ENCODE measurements around the gene RNASEH1. TPM values are rescaled to one million over a fixed set of nuclear protein-coding genes. Genes with fewer than 3 reads are reported as not detected.
"Not testable (repeated sequence)": the region's sequence is repeated elsewhere in the genome, so short reads cannot be mapped to it uniquely, and the experiment has no call there.

The RNASEH1 gene
- total RNA-seq, 1 experiment from 2014 or later = 42.0 TPM

DNA sequence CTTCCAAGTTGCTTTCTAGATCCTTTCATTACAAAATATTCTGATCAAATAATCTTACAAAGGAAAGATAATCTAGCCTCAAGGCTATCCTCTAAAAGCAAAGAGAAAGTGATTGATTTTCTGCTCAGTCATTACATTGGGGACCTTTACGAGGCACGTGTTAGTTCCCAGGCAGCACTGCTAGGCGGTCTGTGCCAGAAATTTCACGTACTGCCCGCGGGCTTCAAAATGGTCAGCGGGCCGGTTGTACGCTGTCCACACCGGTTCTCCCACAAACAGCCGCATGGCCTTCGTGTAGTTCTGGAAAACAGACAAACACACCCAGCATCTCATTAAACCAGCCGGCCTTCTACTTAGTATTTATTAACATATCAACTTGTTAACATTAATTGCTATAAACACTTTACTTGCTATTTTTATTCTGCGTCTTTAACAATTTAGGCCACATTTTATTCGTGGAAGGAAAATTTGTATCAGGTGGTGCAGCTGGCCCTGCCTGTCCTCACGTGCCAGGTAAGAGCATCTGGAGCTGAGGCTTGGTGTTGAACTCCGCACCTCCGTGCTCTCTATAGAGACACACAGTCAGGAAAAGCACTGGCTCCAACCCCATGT is 59.2 kb downstream of the RNASEH1 start:
- Histone ChIP-seq H3K27me3 (ENCODE audit: insufficient read depth, low read length) (no peaks in the 10 kb centered on the region), H3T11ph (ENCODE audit: low read length) (no peak overlapping the region), H2BK20ac (ENCODE audit: low read depth, low read length, poor library complexity, severe bottlenecking) (no peak overlapping the region), H4K20me1 (ENCODE audit: control insufficient read depth, insufficient read depth, insufficient read length) (no peaks in the 10 kb centered on the region), H3K4ac (ENCODE audit: low read depth, low read length) (no peak overlapping the region), H3K14ac (ENCODE audit: insufficient read depth, low read length) (no peak overlapping the region; the same call in 1 of the 2 replicates), H2AK5ac (ENCODE audit: insufficient read length, low read length) (no peak overlapping the region), H2BK15ac (ENCODE audit: low read depth, low read length) (no peak overlapping the region), H3K9me3 (ENCODE audit: control insufficient read depth, low read depth, low read length) (no peaks in the 10 kb centered on the region), H2BK120ac (ENCODE audit: low read depth, low read length, poor library complexity, severe bottlenecking) (no peak overlapping the region), H3K23ac (ENCODE audit: insufficient read length, low read depth, low read length) (no peak overlapping the region), H3K27ac (ENCODE audit: insufficient read length, low read depth, low read length) (no peak overlapping the region), H3K4me1 (ENCODE audit: insufficient read depth, low read length) (no peaks in the 10 kb centered on the region), H3K4me2 (ENCODE audit: insufficient read depth, insufficient read length, low read length) (no peak overlapping the region), H4K91ac (ENCODE audit: insufficient read length, low read depth, low read length) (no peak overlapping the region), H4K8ac (replicated peaks; ENCODE audit: insufficient read length, low read depth, low read length) (no peak overlapping the region), H2BK12ac (ENCODE audit: insufficient read length, low read depth, low read length) (no peak overlapping the region), H3K9ac (ENCODE audit: extremely low read depth, insufficient read length, low read length) (no peak overlapping the region), H3K79me2 (ENCODE audit: insufficient read depth, low read length) (no peaks in the 10 kb centered on the region), H2BK5ac (ENCODE audit: insufficient read length, low read length) (no peak overlapping the region), H3K23me2 (ENCODE audit: insufficient read length, low read depth, low read length, poor library complexity, severe bottlenecking) (no peaks in the 10 kb centered on the region), H3K18ac (ENCODE audit: insufficient read length, low read depth, low read length) (no peak overlapping the region), H3K79me1 (ENCODE audit: insufficient read depth, low read depth, low read length, poor library complexity, severe bottlenecking) (no peaks in the 10 kb centered on the region), H4K5ac (ENCODE audit: insufficient read length, low read depth, low read length) (no peak overlapping the region), H3K56ac (ENCODE audit: insufficient read length, low read depth, low read length) (no peak overlapping the region), H2AFZ (ENCODE audit: low read length) (no peak overlapping the region)
- H3K36me3 Mint-ChIP-seq (ENCODE audit: insufficient read depth in 1 of 3, low read depth in 3 of 3) = peaks cover 10 to 39% (median 14%) of the 10 kb centered on the region in 3 experiments
- no peak overlapping the region for H3K4me3 Mint-ChIP-seq
- peaks cover 3 to 5% of the 10 kb centered on the region in 2 experiments; a peak in 3 of 4 replicates for H3K4me1 Mint-ChIP-seq
- no CpG with 5 or more reads among the region's 18 CpGs for WGBS (ENCODE audit: extremely low coverage, insufficient read length, low lambda C conversion rate)
- DNase-seq = no peak
- no peaks in the 10 kb centered on the region; the same call in 1 of the 2 replicates for H3K27me3 Mint-ChIP-seq (ENCODE audit: low read depth)
- H3K27ac Mint-ChIP-seq = no peak overlapping the region; a peak in 1 of 7 replicates
- TF ChIP-seq, protein P1, sequence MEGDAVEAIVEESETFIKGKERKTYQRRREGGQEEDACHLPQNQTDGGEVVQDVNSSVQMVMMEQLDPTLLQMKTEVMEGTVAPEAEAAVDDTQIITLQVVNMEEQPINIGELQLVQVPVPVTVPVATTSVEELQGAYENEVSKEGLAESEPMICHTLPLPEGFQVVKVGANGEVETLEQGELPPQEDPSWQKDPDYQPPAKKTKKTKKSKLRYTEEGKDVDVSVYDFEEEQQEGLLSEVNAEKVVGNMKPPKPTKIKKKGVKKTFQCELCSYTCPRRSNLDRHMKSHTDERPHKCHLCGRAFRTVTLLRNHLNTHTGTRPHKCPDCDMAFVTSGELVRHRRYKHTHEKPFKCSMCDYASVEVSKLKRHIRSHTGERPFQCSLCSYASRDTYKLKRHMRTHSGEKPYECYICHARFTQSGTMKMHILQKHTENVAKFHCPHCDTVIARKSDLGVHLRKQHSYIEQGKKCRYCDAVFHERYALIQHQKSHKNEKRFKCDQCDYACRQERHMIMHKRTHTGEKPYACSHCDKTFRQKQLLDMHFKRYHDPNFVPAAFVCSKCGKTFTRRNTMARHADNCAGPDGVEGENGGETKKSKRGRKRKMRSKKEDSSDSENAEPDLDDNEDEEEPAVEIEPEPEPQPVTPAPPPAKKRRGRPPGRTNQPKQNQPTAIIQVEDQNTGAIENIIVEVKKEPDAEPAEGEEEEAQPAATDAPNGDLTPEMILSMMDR (conservative IDR thresholded peaks at IDR 0.05) = no peak
- H3K9me3 Mint-ChIP-seq = no peaks in the 10 kb centered on the region

DNA sequence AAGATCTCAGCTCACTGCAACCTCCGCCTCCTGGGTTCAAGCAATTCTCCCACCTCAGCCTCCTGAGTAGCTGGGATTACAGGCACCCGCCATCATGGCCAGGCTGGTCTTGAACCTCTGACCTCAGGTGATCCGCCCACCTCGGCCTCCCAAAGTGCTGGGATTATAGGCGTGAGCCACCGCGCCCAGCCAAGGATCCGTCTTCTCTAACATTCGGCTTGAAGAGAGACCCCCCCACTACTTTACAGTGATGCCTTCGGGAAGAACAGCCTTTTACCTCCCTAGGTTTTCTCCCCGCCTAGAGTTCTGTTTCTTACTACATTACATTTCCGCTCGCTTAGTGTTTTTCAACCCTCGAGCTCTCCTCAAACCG is 61.4 kb downstream of the RNASEH1 start:
- not testable (repeated sequence) for H3K9me3 Mint-ChIP-seq; H3K79me1 ChIP-seq (ENCODE audit: insufficient read depth, low read depth, low read length, poor library complexity, severe bottlenecking); H2AFZ ChIP-seq (ENCODE audit: low read length); H3K4ac ChIP-seq (ENCODE audit: low read depth, low read length); H3K9ac ChIP-seq (ENCODE audit: extremely low read depth, insufficient read length, low read length); H3K23ac ChIP-seq (ENCODE audit: insufficient read length, low read depth, low read length); H3K18ac ChIP-seq (ENCODE audit: insufficient read length, low read depth, low read length); H2BK20ac ChIP-seq (ENCODE audit: low read depth, low read length, poor library complexity, severe bottlenecking); H3K4me1 ChIP-seq (ENCODE audit: insufficient read depth, low read length); H4K8ac ChIP-seq (replicated peaks; ENCODE audit: insufficient read length, low read depth, low read length); H3T11ph ChIP-seq (ENCODE audit: low read length); H3K4me2 ChIP-seq (ENCODE audit: insufficient read depth, insufficient read length, low read length); H2AK5ac ChIP-seq (ENCODE audit: insufficient read length, low read length); H3K27me3 Mint-ChIP-seq (ENCODE audit: low read depth); H2BK12ac ChIP-seq (ENCODE audit: insufficient read length, low read depth, low read length); H3K9me3 ChIP-seq (ENCODE audit: control insufficient read depth, low read depth, low read length); H2BK5ac ChIP-seq (ENCODE audit: insufficient read length, low read length); DNase-seq; H2BK120ac ChIP-seq (ENCODE audit: low read depth, low read length, poor library complexity, severe bottlenecking); H3K4me3 Mint-ChIP-seq; H3K79me2 ChIP-seq (ENCODE audit: insufficient read depth, low read length); H3K56ac ChIP-seq (ENCODE audit: insufficient read length, low read depth, low read length); H4K5ac ChIP-seq (ENCODE audit: insufficient read length, low read depth, low read length); H4K20me1 ChIP-seq (ENCODE audit: control insufficient read depth, insufficient read depth, insufficient read length); H3K14ac ChIP-seq (ENCODE audit: insufficient read depth, low read length); H3K23me2 ChIP-seq (ENCODE audit: insufficient read length, low read depth, low read length, poor library complexity, severe bottlenecking); H2BK15ac ChIP-seq (ENCODE audit: low read depth, low read length); H4K91ac ChIP-seq (ENCODE audit: insufficient read length, low read depth, low read length); H3K27me3 ChIP-seq (ENCODE audit: insufficient read depth, low read length); H3K27ac ChIP-seq (ENCODE audit: insufficient read length, low read depth, low read length)
- H3K4me1 Mint-ChIP-seq = peaks cover 13 to 17% of the 10 kb centered on the region in 2 experiments
- H3K36me3 Mint-ChIP-seq (ENCODE audit: insufficient read depth in 1 of 3, low read depth in 3 of 3) = peaks cover 5 to 27% (median 8%) of the 10 kb centered on the region in 3 experiments; a peak in 6 of 7 replicates
- H3K27ac Mint-ChIP-seq = peak overlapping the region in 2 of 3 experiments; percentile 28 to 55; a peak in 3 of 7 replicates
- no CpG with 5 or more reads among the region's 15 CpGs for WGBS (ENCODE audit: extremely low coverage, insufficient read length, low lambda C conversion rate)
